Measurements from ENCODE around the gene AGPAT3.

The AGPAT3 gene

GRCh38 chr21:43929217-43929971 is 64.4 kb downstream of the AGPAT3 start:
- no peak for DNase-seq (ENCODE audit: low spot score)
- in situ Hi-C loops (cut with MboI; ENCODE audit: low sequenced_read_pairs, unreplicated experiment), result no loop called here
- TF ChIP-seq CTCF (IDR thresholded peaks at IDR 0.05; ENCODE audit: borderline replicate concordance, control extremely low read depth, extremely low read depth, insufficient read depth, missing control alignments), result no peak

- DNase-seq (ENCODE audit: low spot score), result no peak
- in situ Hi-C loops (cut with MboI; ENCODE audit: low sequenced_read_pairs, unreplicated experiment), result no loop called here
- TF ChIP-seq CTCF (IDR thresholded peaks at IDR 0.05; ENCODE audit: borderline replicate concordance, control extremely low read depth, extremely low read depth, insufficient read depth, missing control alignments), result no peak
Measured at GRCh38 chr21:43930074-43930847, 65.2 kb downstream of the AGPAT3 start.

- no peak for DNase-seq (ENCODE audit: low spot score)
- in situ Hi-C loops (cut with MboI; ENCODE audit: low sequenced_read_pairs, unreplicated experiment), result no loop called here
- no peak for TF ChIP-seq CTCF (IDR thresholded peaks at IDR 0.05; ENCODE audit: borderline replicate concordance, control extremely low read depth, extremely low read depth, insufficient read depth, missing control alignments)
Measured at GRCh38 chr21:43930848-43931375, 65.9 kb downstream of the AGPAT3 start.

- in situ Hi-C loops (cut with MboI; ENCODE audit: low sequenced_read_pairs, unreplicated experiment), result no loop called here
- no peak for DNase-seq (ENCODE audit: low spot score)
- TF ChIP-seq CTCF (IDR thresholded peaks at IDR 0.05; ENCODE audit: borderline replicate concordance, control extremely low read depth, extremely low read depth, insufficient read depth, missing control alignments), result no peak
Measured at GRCh38 chr21:43931489-43931888, 66.5 kb downstream of the AGPAT3 start.

- TF ChIP-seq CTCF (IDR thresholded peaks at IDR 0.05; ENCODE audit: borderline replicate concordance, control extremely low read depth, extremely low read depth, insufficient read depth, missing control alignments), result no peak
- in situ Hi-C loops (cut with MboI; ENCODE audit: low sequenced_read_pairs, unreplicated experiment), result no loop called here
- DNase-seq (ENCODE audit: low spot score), result no peak
Measured at GRCh38 chr21:43932005-43932404, 67.0 kb downstream of the AGPAT3 start.

- DNase-seq (ENCODE audit: low spot score), result no peak
- TF ChIP-seq CTCF (IDR thresholded peaks at IDR 0.05; ENCODE audit: borderline replicate concordance, control extremely low read depth, extremely low read depth, insufficient read depth, missing control alignments), result no peak
- in situ Hi-C loops (cut with MboI; ENCODE audit: low sequenced_read_pairs, unreplicated experiment), result no loop called here
Measured at GRCh38 chr21:43933199-43933598, 68.2 kb downstream of the AGPAT3 start.

All from GM13976 (cell line).